ENCODE measurements around the gene HIPK4. TPM values are rescaled to one million over a fixed set of nuclear protein-coding genes. Genes with fewer than 3 reads are reported as not detected.

HIPK4 gene
- total RNA-seq: 0.13 and 0.17 TPM in 2 replicates

DNA sequence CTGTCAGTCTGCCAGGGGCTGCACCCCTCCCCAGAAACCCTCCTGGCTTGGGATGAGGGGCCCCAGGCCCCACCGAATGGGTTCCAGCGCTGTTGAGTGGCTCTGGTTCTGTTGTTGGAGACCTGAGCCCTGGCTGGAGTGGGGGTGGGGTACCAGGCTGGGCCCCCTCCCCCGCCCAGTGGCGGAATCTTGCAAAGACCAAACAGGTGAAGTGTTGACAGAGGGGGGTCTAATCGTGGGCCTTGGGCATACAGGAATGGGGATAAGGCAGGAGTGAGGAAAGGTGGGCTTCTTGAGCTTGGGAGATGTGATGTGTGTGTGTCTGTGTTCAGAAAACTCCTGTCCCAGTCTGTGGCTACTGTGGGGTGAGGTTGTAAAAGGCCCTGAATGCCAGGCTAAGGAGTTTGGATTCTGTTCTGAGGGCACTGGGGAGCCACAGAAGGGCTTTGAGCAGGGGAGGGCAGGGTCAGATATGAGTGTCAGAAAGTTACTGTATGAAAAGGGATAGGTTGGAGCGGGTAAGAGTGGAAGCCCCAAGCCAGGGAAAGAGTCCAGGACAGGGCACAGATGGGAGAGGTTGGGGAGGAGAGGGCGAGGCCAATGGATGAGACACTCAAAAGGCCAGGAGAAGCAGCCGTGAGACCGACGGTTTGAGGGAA is at the start of gene HIPK4:
Gene HIPK4, minus strand, starts transcription at position 98 of the 659 bp plus-strand sequence. CDS start 279 bp downstream, outside the sequence.

GRCh38 chr19:40425450-40426287 is 35.7 kb upstream of the HIPK4 start, which contains the start of gene SERTAD1:
TSS of gene SERTAD1 (minus strand) at chr19:40425992. CDS start at chr19:40423546, 2,446 bp downstream.

DNA sequence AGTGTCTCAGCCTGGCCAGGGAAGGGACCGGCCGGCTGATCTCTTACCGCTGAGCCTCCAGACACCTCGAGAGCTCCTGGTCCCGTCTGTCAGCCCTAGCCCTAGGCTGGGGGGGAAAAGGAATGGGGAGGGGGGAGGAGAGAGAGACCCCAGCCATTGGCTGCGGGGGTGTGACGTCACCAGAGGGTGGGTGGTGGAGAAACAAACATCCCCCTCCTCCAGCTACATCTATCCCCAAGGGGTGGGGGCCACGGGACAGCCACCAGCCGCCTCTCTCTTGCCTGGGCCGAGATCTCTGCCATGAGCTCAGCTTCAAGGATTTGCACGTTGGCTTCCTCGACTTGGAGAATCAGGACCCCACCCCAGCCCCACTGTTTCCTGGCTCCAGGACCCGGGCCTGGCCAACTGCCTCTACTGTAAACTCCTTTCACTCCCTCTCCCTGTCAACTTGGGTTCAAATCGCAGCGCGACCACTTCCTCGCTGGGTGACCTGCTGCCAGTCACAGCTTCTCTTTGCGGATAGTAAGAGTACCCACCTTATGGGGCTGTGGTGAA is 23.4 kb upstream of the HIPK4 start, which contains the start of gene PRX:
Gene PRX, minus strand, starts transcription at position 88 of the 555 bp plus-strand sequence. CDS start 5,446 bp downstream, outside the sequence.

DNA sequence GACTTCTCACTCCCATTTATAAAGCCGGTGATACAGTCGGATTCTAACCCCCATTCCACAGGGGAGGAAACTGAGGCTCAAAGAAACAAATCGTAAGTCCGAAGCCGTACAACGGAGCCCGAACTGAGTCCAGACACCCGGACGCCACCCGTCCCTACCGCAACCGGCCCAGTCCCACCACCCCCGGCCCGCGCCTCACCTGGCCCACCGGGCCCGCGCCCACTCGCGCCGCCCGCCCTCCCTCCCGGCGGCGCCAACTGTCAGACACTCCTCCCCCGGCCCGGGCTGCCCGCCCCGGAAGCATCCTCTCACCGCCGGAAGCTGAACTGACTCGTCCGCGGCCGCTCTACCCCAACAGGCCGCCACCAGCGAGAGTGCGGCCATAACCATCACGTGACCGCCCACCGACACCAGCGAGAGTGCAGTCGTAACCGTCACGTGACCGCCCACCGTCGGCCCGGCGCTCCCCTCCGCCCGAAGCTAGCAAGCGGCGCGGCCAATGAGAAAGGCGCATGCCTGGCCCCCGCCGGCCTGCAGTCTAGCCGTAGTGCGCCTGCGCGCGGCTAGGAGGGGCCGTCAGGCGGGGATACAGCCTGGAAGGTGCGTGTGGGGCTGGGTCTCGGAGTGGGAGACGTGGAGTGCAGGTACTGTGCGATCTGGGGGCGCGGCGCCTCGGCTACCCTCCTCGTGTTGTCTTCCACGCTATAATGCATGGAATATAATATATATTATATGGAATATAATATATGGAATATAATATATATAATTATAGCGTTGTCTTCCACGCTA is 41.7 kb downstream of the HIPK4 start, which contains the start of the genes C19orf47 and PLD3:
Gene C19orf47, minus strand, starts transcription at position 273 of the 789 bp plus-strand sequence. CDS start 6,540 bp downstream, outside the sequence.
Gene PLD3, plus strand, starts transcription at position 571 of the 789 bp plus-strand sequence. CDS start 17,789 bp downstream, outside the sequence.

Other genes starting within 250 kb of the HIPK4 start
- gene MAP3K10, start 198.8 kb downstream of the HIPK4 start, total RNA-seq: 8.6 and 11.6 TPM in 2 replicates
- not detected in 2 replicates for gene TTC9B, start 171.8 kb downstream of the HIPK4 start, total RNA-seq
- gene CCNP, start 163.5 kb downstream of the HIPK4 start, total RNA-seq: 0.13 TPM in 2 replicates
- gene AKT2, start 104.8 kb downstream of the HIPK4 start, total RNA-seq: 102 and 128 TPM in 2 replicates
- gene C19orf47, start 41.8 kb downstream of the HIPK4 start, total RNA-seq: 7.1 and 7.4 TPM in 2 replicates
- 410 and 687 TPM in 2 replicates for gene PLD3, start 41.5 kb downstream of the HIPK4 start, total RNA-seq
- 1.4 and 1.6 TPM in 2 replicates for gene PRX, start 23.2 kb upstream of the HIPK4 start, total RNA-seq
- 12.4 and 15.1 TPM in 2 replicates for gene SERTAD1, start 35.8 kb upstream of the HIPK4 start, total RNA-seq
- gene SERTAD3, start 54.2 kb upstream of the HIPK4 start, total RNA-seq: 16.7 and 17.2 TPM in 2 replicates
- gene BLVRB, start 75.6 kb upstream of the HIPK4 start, total RNA-seq: 52.7 and 69.2 TPM in 2 replicates
- 1.2 and 5.3 TPM in 2 replicates for gene SPTBN4, start 76.8 kb upstream of the HIPK4 start, total RNA-seq
- 31.1 and 41.3 TPM in 2 replicates for gene SHKBP1, start 186.7 kb upstream of the HIPK4 start, total RNA-seq
- 23.3 and 74.9 TPM in 2 replicates for gene LTBP4, start 211.2 kb upstream of the HIPK4 start, total RNA-seq

All from smooth muscle cell of the pulmonary artery (primary cell).